Measurements from ENCODE around the gene SAMHD1.
"Not testable (repeated sequence)": the region's sequence is repeated elsewhere in the genome, so short reads cannot be mapped to it uniquely, and the experiment has no call there.

SAMHD1 gene

GRCh38 chr20:36951979-36952738 is 651 bp upstream of the SAMHD1 start:
- DNase-seq = no peak

DNA sequence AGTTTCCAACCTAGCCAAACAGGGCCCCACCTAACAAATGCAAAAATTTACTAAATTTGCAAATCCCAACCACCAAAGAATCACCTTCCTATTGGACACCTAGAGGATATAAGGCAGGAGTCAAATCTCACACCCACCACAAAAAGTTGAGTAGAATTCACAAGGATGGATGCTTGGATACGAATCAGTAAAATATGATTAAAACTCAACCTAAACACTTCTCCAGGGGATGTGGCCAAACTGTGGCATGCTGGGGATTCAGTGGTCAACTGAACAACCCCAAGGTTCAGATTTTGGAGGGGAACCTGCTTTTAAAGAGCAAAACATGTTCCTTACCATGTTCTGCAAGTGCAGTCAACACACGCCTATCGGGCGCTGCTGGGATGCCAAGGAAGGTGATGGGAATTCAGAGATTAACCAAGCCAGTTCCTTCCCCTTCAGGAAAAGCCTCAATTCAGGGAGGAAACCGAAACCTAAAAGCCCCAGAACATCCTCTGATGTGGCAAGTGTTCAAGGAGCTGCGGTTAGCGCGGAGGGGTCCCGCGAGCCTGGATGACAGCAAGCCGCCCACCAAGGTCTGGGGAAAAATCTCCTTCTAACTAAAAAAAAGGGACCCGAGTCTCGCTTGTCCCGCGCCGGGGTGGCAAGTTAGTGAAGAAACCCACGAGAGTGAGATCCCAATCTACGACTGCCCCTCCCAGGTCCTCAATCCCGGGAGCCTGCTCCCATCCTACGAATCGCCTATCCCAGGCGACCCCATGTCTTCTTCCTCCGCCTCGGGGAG is 902 bp downstream of the SAMHD1 start:
- DNase-seq = peak; percentile 50

DNA sequence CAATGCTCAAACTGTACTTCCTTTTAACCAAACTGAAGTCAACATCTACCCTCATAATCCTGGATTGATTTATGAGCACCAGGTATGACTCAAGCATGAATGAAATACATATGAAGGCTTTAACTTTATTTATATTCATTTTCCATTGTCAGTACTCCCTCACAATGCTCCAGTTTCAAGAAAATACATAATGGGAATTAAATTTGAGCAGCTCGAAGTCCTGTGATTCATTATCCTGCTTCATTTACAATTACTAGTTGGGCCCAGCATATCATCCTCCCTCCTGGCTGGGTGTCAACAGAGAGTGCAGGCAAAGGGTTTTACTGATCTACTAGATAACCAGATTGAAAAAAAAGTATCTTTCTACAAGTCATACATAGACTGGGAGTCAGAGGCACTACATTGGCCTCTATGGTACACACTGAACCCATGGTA is 10.1 kb downstream of the SAMHD1 start:
- DNase-seq = no peak

- DNase-seq = no peak
These were observed 14.1 kb downstream of the SAMHD1 start for GRCh38 chr20:36937402-36937770.

DNA sequence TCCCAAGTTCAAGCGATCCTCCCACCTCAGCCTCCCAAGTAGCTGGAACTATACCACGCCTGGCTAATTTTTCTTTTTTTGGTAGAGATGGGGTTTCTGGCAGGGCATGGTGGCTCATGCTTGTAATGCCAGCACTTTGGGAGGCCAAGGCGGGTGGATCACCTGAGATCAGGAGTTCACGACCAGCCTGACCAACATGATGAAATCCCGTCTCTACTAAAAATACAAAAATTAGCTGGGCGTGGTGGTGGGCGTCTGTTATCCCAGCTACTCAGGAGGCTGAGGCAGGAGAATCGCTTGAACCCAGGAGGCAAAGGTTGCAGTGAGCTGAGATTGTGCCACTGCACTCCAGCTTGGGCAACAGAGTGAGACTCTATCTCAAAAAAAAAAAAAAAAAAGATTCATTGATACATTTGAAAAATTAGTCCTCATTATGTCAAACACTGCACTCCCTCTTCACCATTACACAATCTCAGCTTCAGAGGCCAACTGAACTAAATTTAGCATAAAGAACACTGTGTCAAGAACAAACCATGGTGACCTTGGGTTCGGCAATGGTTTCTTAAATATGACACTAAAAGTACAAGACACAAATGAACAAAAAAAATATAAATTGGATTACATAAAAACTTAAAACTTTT is 14.6 kb downstream of the SAMHD1 start:
- not testable (repeated sequence) for DNase-seq

DNA sequence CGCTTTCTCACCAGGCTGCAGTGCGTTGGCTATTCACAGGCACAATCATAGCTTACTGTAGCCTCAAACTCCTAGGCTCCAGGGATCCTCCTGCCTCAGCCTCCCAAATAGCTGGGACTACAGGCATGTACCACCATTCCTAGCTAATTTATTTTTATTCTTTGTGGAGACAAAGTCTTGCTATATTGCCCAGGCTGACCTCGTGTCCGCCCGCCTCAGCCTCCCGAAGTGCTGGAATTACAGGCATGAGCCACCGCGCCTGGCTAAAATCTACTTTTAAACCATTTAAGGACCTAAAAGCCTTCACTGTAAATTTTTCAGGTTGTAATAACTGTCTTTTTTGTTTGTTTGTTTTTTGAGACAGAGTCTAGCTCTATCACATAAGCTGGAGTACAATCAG is 15.2 kb downstream of the SAMHD1 start:
- no peak for DNase-seq

- DNase-seq = not testable (repeated sequence)
These were observed 17.9 kb downstream of the SAMHD1 start for GRCh38 chr20:36933571-36933970.

- DNase-seq = no peak
These were observed 18.8 kb downstream of the SAMHD1 start for GRCh38 chr20:36932476-36933426.

DNA sequence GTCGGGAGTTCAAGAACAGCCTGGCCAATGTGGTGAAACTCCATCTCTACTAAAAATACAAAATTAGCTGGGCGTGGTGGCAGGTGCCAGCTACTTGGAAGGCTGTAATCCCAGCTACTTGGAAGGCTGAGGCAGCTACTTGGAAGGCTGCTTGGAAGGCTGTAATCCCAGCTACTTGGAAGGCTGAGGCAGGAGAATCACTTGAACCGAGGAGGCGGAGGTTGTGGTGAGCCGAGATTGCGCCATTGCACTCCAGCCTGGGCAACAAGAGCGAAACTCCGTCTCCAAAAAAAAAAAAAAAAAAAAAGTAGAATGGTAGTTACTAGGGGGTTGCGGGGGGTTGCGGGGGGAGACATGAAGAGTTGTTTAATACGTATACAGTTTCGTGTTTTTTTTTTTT is 19.4 kb downstream of the SAMHD1 start:
- not testable (repeated sequence) for DNase-seq

- DNase-seq = no peak
These were observed 21.8 kb downstream of the SAMHD1 start for GRCh38 chr20:36929691-36930090.

GRCh38 chr20:36929290-36929689 is 22.2 kb downstream of the SAMHD1 start:
- DNase-seq = no peak

GRCh38 chr20:36927704-36928103 is 23.8 kb downstream of the SAMHD1 start:
- DNase-seq = no peak

DNA sequence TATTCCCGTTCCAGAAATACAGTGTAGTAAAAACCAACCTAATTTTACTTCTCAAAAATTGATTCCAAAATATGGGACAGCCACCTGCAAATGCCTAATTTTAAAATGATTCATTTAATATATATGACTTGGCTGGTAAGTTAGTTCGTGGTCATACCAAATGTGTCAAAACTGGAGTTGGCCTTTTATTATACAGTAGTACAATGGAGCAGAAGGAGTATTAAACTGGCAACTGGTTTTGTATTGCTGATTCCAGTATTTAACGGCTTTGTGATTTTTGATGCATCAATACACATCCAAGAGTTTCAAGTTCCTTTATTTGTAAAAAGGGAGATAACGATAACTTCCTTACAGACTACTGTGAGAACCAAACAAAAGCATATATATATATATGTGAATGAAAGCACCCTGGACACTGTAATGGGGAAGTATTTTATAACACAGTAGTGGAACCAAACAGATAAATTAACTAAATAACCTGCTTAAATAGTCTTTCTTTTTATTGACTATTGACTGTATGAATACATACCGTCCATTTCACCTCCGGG is 24.8 kb downstream of the SAMHD1 start:
- DNase-seq = no peak

GRCh38 chr20:36925234-36925633 is 26.3 kb downstream of the SAMHD1 start:
- no peak for DNase-seq

- DNase-seq = no peak
These were observed 27.1 kb downstream of the SAMHD1 start for GRCh38 chr20:36924167-36925045.

- DNase-seq = no peak
These were observed 31.2 kb downstream of the SAMHD1 start for GRCh38 chr20:36920334-36920730.

- peak; percentile 73 for DNase-seq
These were observed 31.7 kb downstream of the SAMHD1 start for GRCh38 chr20:36919715-36920333.

- peak; percentile 26 for DNase-seq
These were observed 33.6 kb downstream of the SAMHD1 start for GRCh38 chr20:36917943-36918342.

DNA sequence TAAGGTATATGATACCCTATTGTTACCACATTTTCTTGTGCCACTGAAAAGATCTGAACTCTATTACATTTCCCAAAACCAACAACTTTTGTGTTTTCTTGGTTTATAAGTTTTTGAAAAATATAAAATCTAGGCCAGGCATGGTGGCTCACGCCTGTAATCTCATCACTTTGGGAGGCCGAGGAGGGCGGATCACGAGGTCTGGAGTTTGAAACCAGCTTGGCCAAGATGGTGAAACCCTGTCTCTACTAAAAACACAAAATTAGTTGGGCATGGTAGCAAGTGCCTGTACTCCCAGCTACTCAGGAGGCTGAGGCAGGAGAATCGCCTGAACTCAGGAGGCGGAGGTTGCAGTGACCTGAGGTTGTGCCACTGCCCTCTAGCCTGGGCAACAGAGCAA is 34.3 kb downstream of the SAMHD1 start:
- DNase-seq = no peak

DNA sequence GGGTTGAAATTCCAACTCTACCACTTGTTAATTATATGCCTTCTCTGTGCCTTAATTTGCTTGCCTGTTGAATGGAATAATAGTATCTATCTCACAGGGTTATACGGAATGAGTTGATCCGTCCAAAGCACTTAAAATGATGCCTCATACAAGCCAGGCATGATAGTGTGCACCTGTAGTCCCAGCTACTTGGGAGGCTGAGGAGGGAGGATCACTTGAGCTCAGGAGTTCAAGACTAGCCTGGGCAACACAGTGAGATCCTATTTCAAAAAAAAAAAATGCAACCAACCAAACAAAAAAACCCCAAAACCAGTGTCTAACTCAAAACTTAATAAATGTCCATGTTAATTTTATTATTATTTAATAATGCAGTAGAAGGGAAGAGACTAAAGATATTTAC is 35.3 kb downstream of the SAMHD1 start:
- no peak for DNase-seq

- no peak for DNase-seq
These were observed 42.9 kb downstream of the SAMHD1 start for GRCh38 chr20:36908603-36909002.

Data from activated CD4-positive, alpha-beta T cell treated with anti-CD3 and anti-CD28 coated beads, Interleukin-10, Interleukin-2, amounts not matched to agents 100 ng/mL and 50 ng/mL, durations not matched to agents 16 hours and 8 hours (primary cell).